Stimulated activated CD8-positive, alpha-beta memory T cell treated with anti-CD3 and anti-CD28 coated beads, Interleukin-4, amount 100 ng/mL, for 1 hour (primary cell): Measurements from ENCODE around the gene GPS1.

Experiments
- DNase-seq, 2 donors: peaks; one replicate each; pipeline ENCODE4 v3.0.0-alpha.2; 2020; ENCODE audit warnings: low read depth in 2 of 2, low spot score in 1 of 2

Gene GPS1

GRCh38 chr17:82087961-82088837, 36.5 kb downstream of the GPS1 start:
- no peak for DNase-seq

GRCh38 chr17:82088838-82089722, 37.4 kb downstream of the GPS1 start:
- no peak for DNase-seq

GRCh38 chr17:82089723-82090548, 38.2 kb downstream of the GPS1 start:
- no peak for DNase-seq

- DNase-seq: no peak
These were observed 39.0 kb downstream of the GPS1 start for GRCh38 chr17:82090549-82091263.

- DNase-seq: no peak
These were observed 39.8 kb downstream of the GPS1 start for GRCh38 chr17:82091264-82092066.

GRCh38 chr17:82092094-82092586, 40.4 kb downstream of the GPS1 start:
- no peak for DNase-seq

GRCh38 chr17:82092628-82092994, 40.9 kb downstream of the GPS1 start:
- no peak for DNase-seq

- DNase-seq: no peak
These were observed 41.5 kb downstream of the GPS1 start for GRCh38 chr17:82092995-82093751.

GRCh38 chr17:82094931-82095776, 43.5 kb downstream of the GPS1 start:
- DNase-seq: no peak

- DNase-seq: no peak
These were observed 44.3 kb downstream of the GPS1 start for GRCh38 chr17:82095777-82096708.

- no peak for DNase-seq
These were observed 45.0 kb downstream of the GPS1 start for GRCh38 chr17:82096709-82097183.

GRCh38 chr17:82097184-82097918, 45.7 kb downstream of the GPS1 start:
- DNase-seq: no peak

GRCh38 chr17:82097919-82098168, 46.1 kb downstream of the GPS1 start:
- no peak for DNase-seq

- DNase-seq: peak; percentile 80 to 87
These were observed 46.7 kb downstream of the GPS1 start, which contains the start of gene FASN for GRCh38 chr17:82098169-82098938. Gene FASN (minus strand): TSS chr17:82098236. CDS start chr17:82096445, 1,791 bp downstream.
